Measurements from ENCODE around the gene TRIM32.

- TF ChIP-seq CTCF (IDR thresholded peaks at IDR 0.05; ENCODE audit: insufficient read depth, low read depth, low read length) (peak; percentile 76), EZH2 (IDR thresholded peaks at IDR 0.05; ENCODE audit: insufficient read depth, low read length) (no peak)
These were observed 50.0 kb downstream of the TRIM32 start for GRCh38 chr9:116737152-116737546.

Data from astrocyte (in vitro differentiated cells and primary cell).